HL-60 (cell line): ENCODE data around the gene HS3ST2.

Experiments
- DNase-seq, 2 experiments: peaks; one replicate each; pipeline ENCODE4 v3.0.0-alpha.2; 2010 to 2020; ENCODE audit warnings: low read depth in 1 of 2, low spot score in 1 of 2
- H3K27ac ChIP-seq: fragments of 250-450 bp; sonication (Bioruptor Pico); replicated peaks from 2 replicates; pipeline ENCODE4 v1.5.1; 2020; ENCODE audit warnings: mild to moderate bottlenecking, moderate library complexity
- H3K27me3 ChIP-seq: fragments of 250-450 bp; sonication (Bioruptor Pico); 2 replicates; pipeline ENCODE4 v1.5.1; 2021; ENCODE audit warnings: mild to moderate bottlenecking, moderate library complexity; ENCODE audit not compliant: insufficient read depth, poor library complexity, severe bottlenecking
- H3K4me3 ChIP-seq: replicated peaks from 2 replicates; pipeline ENCODE4 v1.5.1; 2011; ENCODE audit warnings: mild to moderate bottlenecking, control low read depth, low read length; ENCODE audit not compliant: insufficient read depth
- CTCF ChIP-seq: IDR thresholded peaks from one replicate; pipeline ENCODE4 v1.5.1; 2011; ENCODE audit warnings: low read length, control low read depth, inconsistent platforms; ENCODE audit not compliant: insufficient read depth
- GABPA ChIP-seq: IDR thresholded peaks from 2 replicates; pipeline ENCODE4 v1.6.1; 2012; ENCODE audit warnings: low read depth
- POLR2AphosphoS5 ChIP-seq: IDR thresholded peaks from 2 replicates; pipeline ENCODE4 v1.6.1; 2012; ENCODE audit warnings: low read depth
- REST ChIP-seq: IDR thresholded peaks from 2 replicates; pipeline ENCODE4 v1.6.1; 2012; ENCODE audit warnings: low read depth; ENCODE audit not compliant: insufficient replicate concordance
- SPI1 ChIP-seq: IDR thresholded peaks from 2 replicates; pipeline ENCODE4 v1.6.1; 2012; ENCODE audit warnings: low read depth, mild to moderate bottlenecking, borderline replicate concordance

The HS3ST2 gene

DNA sequence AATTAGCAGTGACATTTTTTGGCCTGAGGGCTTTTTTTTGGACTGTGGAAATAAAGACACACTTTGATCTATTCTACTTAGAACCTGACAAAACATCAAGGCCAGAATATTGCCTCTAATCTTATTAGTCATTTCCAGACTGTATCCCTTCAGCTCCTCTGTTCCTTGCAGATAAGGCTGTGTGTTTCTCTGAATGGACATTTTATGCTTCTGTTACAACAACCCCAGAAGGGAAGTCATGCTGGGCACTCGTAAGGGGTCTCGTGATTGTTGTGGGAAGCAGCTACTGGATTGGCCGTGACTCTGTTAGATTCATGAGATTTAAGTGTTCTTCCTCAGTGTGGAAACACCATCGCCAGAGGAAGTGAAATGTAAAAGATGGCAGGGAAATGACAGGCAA lies 31.6 kb upstream of the HS3ST2 start:
- Histone ChIP-seq H3K27me3 (no peaks in the 10 kb centered on the region), H3K4me3 (no peak overlapping the region), H3K27ac (peak overlapping the region; percentile 46)
- TF ChIP-seq GABPA = no peak
- no peak for TF ChIP-seq REST
- TF ChIP-seq POLR2AphosphoS5 = no peak
- TF ChIP-seq CTCF = no peak
- TF ChIP-seq SPI1 = peak; percentile 41; the same call in 1 of the 2 replicates
- DNase-seq = peak; percentile 44 to 60

- peak in 1 of 2 experiments; percentile 65 for DNase-seq
- H3K27ac ChIP-seq = peak overlapping the region; percentile 88
- H3K4me3 ChIP-seq = no peak overlapping the region
- H3K27me3 ChIP-seq = no peaks in the 10 kb centered on the region
- TF ChIP-seq POLR2AphosphoS5 = no peak
Observed at GRCh38 chr16:22784690-22785214, 29.2 kb upstream of the HS3ST2 start.

DNA sequence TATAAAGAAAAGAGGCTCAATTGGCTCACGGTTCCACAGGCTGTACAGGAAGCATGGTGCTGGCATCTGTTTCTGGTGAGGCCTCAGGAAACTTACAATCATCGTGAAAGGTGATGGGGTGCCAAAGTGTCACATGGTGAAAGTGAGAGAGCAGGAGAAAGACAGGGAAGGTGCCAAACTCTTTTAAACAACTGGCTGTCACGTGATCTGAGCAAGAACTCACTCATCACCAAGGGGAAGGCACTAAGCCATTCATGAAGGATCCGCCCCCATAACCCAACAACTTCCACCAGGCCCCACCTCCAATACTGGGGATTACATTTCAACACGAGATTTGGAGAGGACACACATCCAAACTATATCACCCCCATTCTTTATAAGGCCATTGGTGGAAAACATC lies 28.4 kb upstream of the HS3ST2 start:
- peak overlapping the region; percentile 88 for H3K27ac ChIP-seq
- no peaks in the 10 kb centered on the region for H3K27me3 ChIP-seq
- no peak for TF ChIP-seq REST
- TF ChIP-seq SPI1 = no peak
- TF ChIP-seq GABPA = no peak
- no peak for TF ChIP-seq POLR2AphosphoS5
- no peak for TF ChIP-seq CTCF
- H3K4me3 ChIP-seq = no peak overlapping the region
- DNase-seq = no peak

GRCh38 chr16:22786284-22786683 lies 27.7 kb upstream of the HS3ST2 start:
- DNase-seq = no peak
- H3K27me3 ChIP-seq = no peaks in the 10 kb centered on the region
- peak overlapping the region; percentile 88 for H3K27ac ChIP-seq
- no peak overlapping the region for H3K4me3 ChIP-seq
- TF ChIP-seq POLR2AphosphoS5 (no peak), CTCF (no peak), REST (no peak), SPI1 (no peak), GABPA (no peak)
